H1 (cell line): ENCODE measurements around the gene FZD8. TPM values are rescaled to one million over a fixed set of nuclear protein-coding genes. Genes with fewer than 3 reads are reported as not detected.

Experiments used
- CTCF ChIA-PET: fragments of 300-600 bp; sonication (Branson Sonifier 250); formaldehyde crosslinking; loops from one replicate; lab custom pipeline; 2021; ENCODE audit not compliant: partially characterized antibody; lab: Charles Lee
- POLR2A ChIA-PET: fragments of 300-600 bp; sonication (Branson Sonifier 250); formaldehyde crosslinking; loops from one replicate; lab custom pipeline; 2021; ENCODE audit warnings: inconsistent platforms; ENCODE audit not compliant: partially characterized antibody; lab: Charles Lee
- DNase-seq, 2 experiments: peaks; one replicate each; pipeline versions ENCODE4 v3.0.0 to v3.0.0-alpha.2; 2010 to 2022; ENCODE audit warnings: low spot score in 2 of 2, low read depth in 1 of 2, mixed read lengths in 1 of 2
- FAIRE-seq: peaks from 2 replicates; lab custom pipeline; 2011; peaks lifted over from hg19 to GRCh38; lab: Jason Lieb, UNC
- H2AFZ ChIP-seq: 2 replicates; pipeline ENCODE4 v1.8.1; 2012; ENCODE audit warnings: low read length, inconsistent platforms
- H2AK5ac ChIP-seq: 2 replicates; pipeline ENCODE4 v1.6.1; 2013; ENCODE audit warnings: low read depth, low read length
- H2BK120ac ChIP-seq: replicated peaks from 2 replicates; pipeline ENCODE3; 2013; ENCODE audit warnings: low read depth, low read length, inconsistent platforms
- H2BK12ac ChIP-seq: 2 replicates; pipeline ENCODE4 v1.6.1; 2013; ENCODE audit warnings: low read depth, low read length
- H2BK15ac ChIP-seq: 2 replicates; pipeline ENCODE4 v1.6.1; 2013; ENCODE audit warnings: low read length
- H2BK20ac ChIP-seq: 2 replicates; pipeline ENCODE4 v1.6.1; 2013; ENCODE audit warnings: low read length
- H2BK5ac ChIP-seq: 2 replicates; pipeline ENCODE4 v1.6.1; 2013; ENCODE audit warnings: low read depth, low read length
- H3K14ac ChIP-seq: 2 replicates; pipeline ENCODE4 v1.6.1; 2013; ENCODE audit warnings: inconsistent platforms; ENCODE audit not compliant: insufficient read length
- H3K18ac ChIP-seq: 2 replicates; pipeline ENCODE4 v1.6.1; 2013; ENCODE audit warnings: low read length; ENCODE audit errors: extremely low read depth
- H3K23ac ChIP-seq: 2 replicates; pipeline ENCODE4 v1.6.1; 2013; ENCODE audit warnings: inconsistent platforms; ENCODE audit not compliant: insufficient read length
- H3K23me2 ChIP-seq: 2 replicates; pipeline ENCODE4 v1.6.1; 2013; ENCODE audit warnings: low read depth, low read length
- H3K27ac ChIP-seq: 2 replicates; pipeline ENCODE4 v1.6.1; 2011; ENCODE audit warnings: low read depth, low read length, inconsistent platforms
- H3K27me3 ChIP-seq, 4 experiments: replicated peaks in 1 of 4; 1 replicate in 1 of 4; 2 replicates in 3 of 4; pipeline versions ENCODE4 v1.6.1 to v1.8.1; 2011 to 2013; ENCODE audit warnings: low read length in 3 of 4, mild to moderate bottlenecking in 3 of 4, inconsistent platforms in 2 of 4, mixed read lengths in 2 of 4, moderate library complexity in 1 of 4; ENCODE audit not compliant: control insufficient read depth in 3 of 4, insufficient read depth in 3 of 4; ENCODE audit errors: extremely low read depth in 1 of 4
- H3K36me3 ChIP-seq, 4 experiments: 2 replicates each; pipeline versions ENCODE4 v1.6.1 to v1.8.1; 2011 to 2013; ENCODE audit warnings: mild to moderate bottlenecking in 4 of 4, low read length in 3 of 4, moderate library complexity in 2 of 4, control low read depth in 1 of 4, inconsistent platforms in 1 of 4; ENCODE audit not compliant: insufficient read depth in 4 of 4, control insufficient read depth in 2 of 4
- H3K4ac ChIP-seq: replicated peaks from 2 replicates; pipeline ENCODE3; 2013; ENCODE audit warnings: low read length, low read depth, mixed read lengths, inconsistent platforms; ENCODE audit not compliant: insufficient read length
- H3K4me1 ChIP-seq, 4 experiments: replicated peaks in 1 of 4; 1 replicate in 1 of 4; 2 replicates in 3 of 4; pipeline versions ENCODE4 v1.6.1 to v1.8.1; 2011 to 2013; ENCODE audit warnings: low read length in 3 of 4, inconsistent platforms in 2 of 4, mixed read lengths in 1 of 4; ENCODE audit not compliant: insufficient read depth in 4 of 4, control insufficient read depth in 3 of 4
- H3K4me2 ChIP-seq, 2 experiments: 2 replicates each; pipeline versions ENCODE4 v1.6.1 to v1.8.1; 2011 to 2013; ENCODE audit warnings: low read depth in 2 of 2, low read length in 2 of 2, control low read depth in 1 of 2, inconsistent platforms in 1 of 2, mild to moderate bottlenecking in 1 of 2; ENCODE audit not compliant: insufficient read depth in 1 of 2
- H3K4me3 ChIP-seq, 4 experiments: fragments of 200-600, 300-600 bp in 1 of 4; sonication (generic), shearing (Covaris generic), sonication (Bioruptor Twin) in 1 of 4; 2 replicates each; pipeline versions ENCODE4 v1.5.1 to v1.8.1; 2011 to 2016; ENCODE audit warnings: low read length in 4 of 4, low read depth in 3 of 4, control low read depth in 2 of 4, inconsistent platforms in 2 of 4, mild to moderate bottlenecking in 2 of 4, mixed read lengths in 1 of 4, moderate library complexity in 1 of 4; ENCODE audit not compliant: insufficient read depth in 2 of 4; ENCODE audit errors: extremely low read depth in 1 of 4
- H3K56ac ChIP-seq: replicated peaks from 2 replicates; pipeline ENCODE3; 2013; ENCODE audit warnings: low read depth, mild to moderate bottlenecking, mixed read lengths, low read length, inconsistent platforms; ENCODE audit not compliant: insufficient read length
- H3K79me1 ChIP-seq: 2 replicates; pipeline ENCODE4 v1.6.1; 2013; ENCODE audit warnings: low read depth, low read length, control low read depth
- H3K79me2 ChIP-seq, 2 experiments: 2 replicates each; pipeline versions ENCODE4 v1.6.1 to v1.8.1; 2012 to 2013; ENCODE audit warnings: low read length in 2 of 2, mild to moderate bottlenecking in 2 of 2, inconsistent platforms in 1 of 2; ENCODE audit not compliant: insufficient read depth in 2 of 2, control insufficient read depth in 1 of 2
- H3K9ac ChIP-seq, 4 experiments: replicated peaks in 1 of 4; 1 replicate in 1 of 4; 2 replicates in 3 of 4; pipeline versions ENCODE4 v1.6.1 to v1.8.1; 2011 to 2013; ENCODE audit warnings: low read depth in 3 of 4, low read length in 3 of 4, control low read depth in 2 of 4, mild to moderate bottlenecking in 2 of 4, moderate library complexity in 2 of 4, inconsistent platforms in 1 of 4; ENCODE audit errors: extremely low read depth in 1 of 4
- H3K9me3 ChIP-seq, 2 experiments: 2 replicates each; pipeline versions ENCODE4 v1.6.1 to v1.8.1; 2012 to 2013; ENCODE audit warnings: mild to moderate bottlenecking in 2 of 2, moderate library complexity in 2 of 2, control low read depth in 1 of 2, inconsistent platforms in 1 of 2, low read depth in 1 of 2, low read length in 1 of 2, mixed read lengths in 1 of 2; ENCODE audit not compliant: insufficient read depth in 2 of 2
- H4K20me1 ChIP-seq, 2 experiments: replicated peaks in 1 of 2; 2 replicates each; pipeline versions ENCODE3 to v1.8.1; 2011 to 2013; ENCODE audit warnings: inconsistent platforms in 2 of 2, low read length in 2 of 2, mild to moderate bottlenecking in 1 of 2; ENCODE audit not compliant: insufficient read depth in 2 of 2, control insufficient read depth in 1 of 2
- H4K5ac ChIP-seq: 2 replicates; pipeline ENCODE4 v1.6.1; 2013; ENCODE audit warnings: low read length, low read depth, mixed read lengths, inconsistent platforms; ENCODE audit not compliant: insufficient read length
- H4K8ac ChIP-seq: 2 replicates; pipeline ENCODE4 v1.8.0; 2013; ENCODE audit warnings: mild to moderate bottlenecking, moderate library complexity, low read length, inconsistent platforms; ENCODE audit not compliant: insufficient read depth; ENCODE audit errors: extremely low read depth
- H4K91ac ChIP-seq: replicated peaks from 2 replicates; pipeline ENCODE3; 2013; ENCODE audit warnings: low read length, mixed read lengths, inconsistent platforms; ENCODE audit not compliant: insufficient read length
- CHD1 ChIP-seq: IDR thresholded peaks from 2 replicates; pipeline ENCODE4 v1.6.1; 2012; ENCODE audit warnings: low read depth, low read length, improper control_type of control experiment
- EZH2 ChIP-seq: fragments of 200-600 bp; sonication (generic); IDR thresholded peaks from 2 replicates; pipeline ENCODE4 v1.7.1; 2012; ENCODE audit warnings: low read depth, mild to moderate bottlenecking, moderate library complexity, low read length, inconsistent platforms; ENCODE audit not compliant: severe bottlenecking
- KDM4A ChIP-seq: IDR thresholded peaks from one replicate; pipeline ENCODE4 v1.7.1; 2012; ENCODE audit warnings: low read depth, mild to moderate bottlenecking, moderate library complexity, low read length, inconsistent platforms; ENCODE audit not compliant: severe bottlenecking
- POLR2AphosphoS5 ChIP-seq: IDR thresholded peaks from 2 replicates; pipeline ENCODE4 v1.6.1; 2011; ENCODE audit warnings: low read depth, low read length
- YY1 ChIP-seq: IDR thresholded peaks from 2 replicates; pipeline ENCODE4 v1.6.1; 2011; ENCODE audit warnings: low read depth, mild to moderate bottlenecking, low read length
- WGBS, 2 experiments: shearing (Covaris generic) in 1 of 2; methylation state at CpG; one replicate each; pipeline versions ENCODE4 v1.1.6 to v1.1.7; 2013 to 2015; ENCODE audit warnings: low lambda C conversion rate in 2 of 2, mixed read lengths in 2 of 2, inconsistent platforms in 1 of 2, low coverage in 1 of 2, missing lambda C conversion rate in 1 of 2; ENCODE audit not compliant: insufficient replicate concordance in 2 of 2, insufficient coverage in 1 of 2, insufficient read length in 1 of 2; ENCODE audit errors: extremely low coverage in 1 of 2, missing lambda C conversion rate in 1 of 2; 5-methylcytosine and 5-hydroxymethylcytosine counted together
- polyA plus RNA-seq, 7 experiments: library from polyadenylated mRNA; depleted of rRNA in 3 of 7; stranded (reverse) in 5 of 7; unstranded in 2 of 7; fragments of >200 nt in 5 of 7; fragments of 200-250 nt in 2 of 7; gene quantifications; 1 replicate in 5 of 7; 2 replicates in 1 of 7; 4 replicates in 1 of 7; pipeline versions ENCODE4 v1.2.1 to v1.2.3, GENCODE V29; 2011 to 2013; ENCODE audit warnings: missing spikeins in 2 of 7, mixed read lengths in 2 of 7
- total RNA-seq: library from RNA; stranded (reverse); fragmentation: NEBNext Ultra II Directional; extraction: Animal tissue kit (Norgen Biotek cat#: 25700); gene quantifications from 2 replicates; pipeline ENCODE4 v1.2.1, GENCODE V29; 2021

FZD8 gene
- total and polyA plus RNA-seq, 2 of the 8 experiments (the other 6 are each of a cell fraction or from before 2014, with no cell fraction given), result 4.8 to 7.1 TPM

- Histone ChIP-seq H3K23me2 (peaks cover 34% of the 10 kb centered on the region), H3K79me2 (peaks cover 0 to 3% of the 10 kb centered on the region in 2 experiments; a peak in 1 of 4 replicates), H3K18ac (no peak overlapping the region; the same call in 1 of the 2 replicates), H3K27me3 (peaks cover 3 to 13% (median 6%) of the 10 kb centered on the region in 4 experiments; a peak in 6 of 7 replicates), H2AK5ac (no peak overlapping the region), H3K14ac (no peak overlapping the region), H3K23ac (no peak overlapping the region), H3K4me1 (peaks cover 0 to 17% (median 12%) of the 10 kb centered on the region in 4 experiments; a peak in 6 of 7 replicates), H2BK120ac (no peak overlapping the region), H4K8ac (0 out of 2 replicates have a peak overlapping the region, but pooled peaks have one; percentile 9), H3K4me3 (peak overlapping the region; percentile 63 to 82 (median 67)), H4K20me1 (peaks cover 3 to 8% of the 10 kb centered on the region in 2 experiments), H2BK5ac (no peak overlapping the region), H4K91ac (no peak overlapping the region), H2AFZ (no peak overlapping the region), H2BK15ac (no peak overlapping the region), H3K9me3 (no peaks in the 10 kb centered on the region; a peak in 1 of 4 replicates), H3K79me1 (no peaks in the 10 kb centered on the region), H3K27ac (no peak overlapping the region), H3K56ac (no peak overlapping the region), H4K5ac (no peak overlapping the region), H2BK12ac (no peak overlapping the region), H3K36me3 (no peaks in the 10 kb centered on the region), H3K4ac (no peak overlapping the region), H3K9ac (no peak overlapping the region; a peak in 1 of 7 replicates)
- no peak for DNase-seq
- ChIA-PET POLR2A (no interaction called here), CTCF (no interaction called here)
- 0% methylated on average over 17 of the region's 54 CpGs; no CpG with 5 or more reads in 1 of the 2 experiments for WGBS, 2 experiments
- no peak for FAIRE-seq
- TF ChIP-seq CHD1 (no peak), POLR2AphosphoS5 (no peak), EZH2 (peak; percentile 23), KDM4A (peak; percentile 14), YY1 (0 out of 2 replicates have a peak, but pooled peaks have one; percentile 54)
- TF ChIP-seq, all 59 proteins: peak for 3
- no peak overlapping the region for H2BK20ac ChIP-seq
- peak overlapping the region; percentile 58 to 99 for H3K4me2 ChIP-seq
Observed at GRCh38 chr10:35641676-35642034, 441 bp downstream of the FZD8 start.
